IgD-negative memory B cell (primary cell): ENCODE measurements around the gene SHLD3. TPM values are rescaled to one million over a fixed set of nuclear protein-coding genes. Genes with fewer than 3 reads are reported as not detected.
"Not testable (repeated sequence)": the region's sequence is repeated elsewhere in the genome, so short reads cannot be mapped to it uniquely, and the experiment has no call there.

Experiments
- H3K27ac Mint-ChIP-seq, 3 donors: one replicate each; pipeline ENCODE4 v1.8.0; 2020 to 2022; ENCODE audit warnings: mild to moderate bottlenecking in 3 of 3, mixed read lengths in 3 of 3, moderate library complexity in 1 of 3
- H3K27me3 Mint-ChIP-seq: one replicate; pipeline ENCODE4 v1.8.0; 2021; ENCODE audit warnings: mixed read lengths
- H3K36me3 Mint-ChIP-seq: one replicate; pipeline ENCODE4 v1.8.0; 2020; ENCODE audit warnings: mild to moderate bottlenecking, mixed read lengths
- H3K4me1 Mint-ChIP-seq, 3 donors: one replicate each; pipeline ENCODE4 v1.8.0; 2020 to 2022; ENCODE audit warnings: mixed read lengths in 3 of 3, mild to moderate bottlenecking in 1 of 3
- H3K4me3 Mint-ChIP-seq, 4 donors: one replicate each; pipeline ENCODE4 v1.8.0; 2020 to 2022; ENCODE audit warnings: mild to moderate bottlenecking in 4 of 4, mixed read lengths in 4 of 4, moderate library complexity in 3 of 4
- H3K9me3 Mint-ChIP-seq, 3 donors: one replicate each; pipeline ENCODE4 v1.8.0; 2020 to 2021; ENCODE audit warnings: mixed read lengths in 3 of 3, mild to moderate bottlenecking in 1 of 3
- polyA plus RNA-seq: library from polyadenylated mRNA; unstranded; fragments of 300-500 nt; fragmentation: Illumina TruSeq; gene quantifications from one replicate; pipeline ENCODE4 v1.2.3, GENCODE V29; 2021

The SHLD3 gene
- polyA plus RNA-seq = 5.1 TPM

DNA sequence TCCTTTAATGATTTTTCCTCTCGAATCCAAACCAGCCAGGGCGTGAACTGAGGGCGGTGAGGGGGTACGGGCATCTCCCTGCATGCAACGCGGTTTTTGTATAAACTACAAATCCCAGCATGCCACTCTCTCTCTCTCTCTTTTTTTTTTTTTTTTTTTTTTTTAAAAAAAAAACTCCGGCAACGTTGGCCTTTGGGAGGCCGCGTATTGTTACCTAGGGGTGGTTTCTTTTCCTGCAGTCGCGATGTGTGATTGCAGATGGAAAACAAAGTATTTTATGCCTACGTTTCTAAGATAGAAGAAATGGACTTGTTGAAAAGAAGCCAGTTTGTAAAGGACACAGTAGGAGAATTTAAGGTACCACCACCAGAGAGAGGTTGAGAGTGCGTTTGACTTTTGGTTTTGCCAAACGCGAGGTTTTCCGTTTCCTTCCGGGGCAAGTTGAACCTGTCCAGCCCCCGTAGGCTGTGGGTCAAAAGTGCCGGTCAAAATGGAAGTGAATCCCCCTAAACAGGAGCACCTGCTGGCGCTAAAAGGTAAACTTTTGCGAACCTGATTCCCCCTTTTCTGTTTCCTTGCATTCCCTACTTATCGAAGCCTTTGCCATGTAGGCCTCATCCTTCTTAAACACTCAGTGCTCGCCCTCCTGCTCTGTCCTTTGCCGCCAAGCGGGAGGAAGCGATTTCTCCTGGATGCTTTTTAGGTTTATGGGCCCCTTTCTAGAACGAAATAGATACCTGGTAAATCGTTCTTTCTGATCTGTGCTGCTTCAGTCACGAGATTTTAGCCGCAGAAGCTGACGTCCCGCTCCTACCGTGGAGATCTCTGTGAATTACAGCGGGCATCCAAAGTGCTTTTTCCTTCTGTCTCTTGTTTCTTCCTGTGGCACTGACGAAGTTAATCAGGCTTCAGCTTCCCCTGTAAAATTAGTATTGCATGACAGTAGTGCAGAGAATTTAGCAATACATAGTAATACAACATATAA lies at the start of gene SHLD3, which contains the start of gene TRAPPC13:
SHLD3 (plus strand) TSS at position 457 of the 985 bp plus-strand sequence. CDS start 4,561 bp downstream, outside the sequence.
TRAPPC13 (plus strand) TSS at position 457 of the 985 bp plus-strand sequence; CDS start at position 491, 34 bp downstream.
- H3K27me3 Mint-ChIP-seq = no peaks in the 10 kb centered on the region
- peaks cover 22 to 34% (median 33%) of the 10 kb centered on the region in 3 donors for H3K4me1 Mint-ChIP-seq
- H3K27ac Mint-ChIP-seq = peak within 1 kb of the TSS; percentile 98 to 100 (median 99)
- H3K9me3 Mint-ChIP-seq = no peaks in the 10 kb centered on the region
- peak within 1 kb of the TSS; percentile 98 to 100 (median 98) for H3K4me3 Mint-ChIP-seq
- peaks cover 6% of the 10 kb centered on the region for H3K36me3 Mint-ChIP-seq

DNA sequence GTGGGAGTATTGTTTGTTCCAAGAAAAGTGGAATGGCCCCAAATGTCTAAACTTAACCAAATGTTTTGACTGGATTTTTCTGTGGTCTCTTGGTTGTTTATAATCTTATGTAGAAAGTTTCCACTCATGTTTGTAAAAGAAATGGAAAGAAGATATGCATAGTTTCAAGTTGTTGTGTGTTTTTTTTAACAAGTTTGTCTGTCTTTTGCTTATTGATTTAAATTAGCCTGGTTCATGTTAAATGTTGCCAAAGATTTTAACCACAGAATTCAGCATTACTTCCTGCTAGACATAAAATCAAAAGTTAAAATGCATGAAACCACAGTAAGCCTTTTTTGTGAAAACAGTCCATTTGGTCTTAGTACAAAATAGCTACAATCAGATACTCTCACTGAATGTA lies 47.7 kb upstream of the SHLD3 start:
- H3K4me1 Mint-ChIP-seq = peaks cover 0 to 14% (median 3%) of the 10 kb centered on the region in 3 donors
- H3K9me3 Mint-ChIP-seq = no peaks in the 10 kb centered on the region
- peaks cover 7% of the 10 kb centered on the region for H3K36me3 Mint-ChIP-seq
- H3K27me3 Mint-ChIP-seq = no peaks in the 10 kb centered on the region
- no peak overlapping the region for H3K4me3 Mint-ChIP-seq
- no peak overlapping the region for H3K27ac Mint-ChIP-seq

GRCh38 chr5:65588694-65589093 lies 36.1 kb upstream of the SHLD3 start:
- no peaks in the 10 kb centered on the region for H3K27me3 Mint-ChIP-seq
- no peak overlapping the region for H3K4me3 Mint-ChIP-seq
- H3K27ac Mint-ChIP-seq = no peak overlapping the region
- no peaks in the 10 kb centered on the region for H3K9me3 Mint-ChIP-seq
- no peaks in the 10 kb centered on the region for H3K4me1 Mint-ChIP-seq
- no peaks in the 10 kb centered on the region for H3K36me3 Mint-ChIP-seq

- not testable (repeated sequence) for H3K4me1 Mint-ChIP-seq, H3K27me3 Mint-ChIP-seq, H3K4me3 Mint-ChIP-seq, H3K9me3 Mint-ChIP-seq, H3K27ac Mint-ChIP-seq
- peaks cover 25% of the 10 kb centered on the region for H3K36me3 Mint-ChIP-seq
Observed at GRCh38 chr5:65601761-65602160, 23.1 kb upstream of the SHLD3 start.

DNA sequence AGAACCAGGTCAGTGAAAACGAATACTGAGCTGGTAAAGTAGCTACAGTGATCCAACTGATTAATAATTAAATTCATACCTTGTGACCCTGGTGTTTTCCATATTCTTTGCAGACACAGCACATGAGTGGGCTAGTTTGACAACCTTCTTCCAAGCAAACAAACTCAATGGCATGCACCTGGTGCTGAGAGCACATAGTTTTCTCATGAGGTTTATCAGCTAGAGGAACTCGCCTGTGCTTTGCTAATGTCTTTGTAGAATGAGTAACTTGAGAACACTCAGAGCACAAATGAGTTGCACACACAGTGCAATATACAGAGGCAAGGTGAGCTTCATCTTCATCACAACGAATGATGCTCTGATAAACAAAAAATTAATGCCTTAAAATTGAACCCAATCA lies 13.3 kb upstream of the SHLD3 start:
- H3K4me1 Mint-ChIP-seq = peaks cover 4 to 5% (median 4%) of the 10 kb centered on the region in 3 donors
- no peaks in the 10 kb centered on the region for H3K9me3 Mint-ChIP-seq
- H3K36me3 Mint-ChIP-seq = peaks cover 10% of the 10 kb centered on the region
- H3K4me3 Mint-ChIP-seq = no peak overlapping the region
- H3K27me3 Mint-ChIP-seq = no peaks in the 10 kb centered on the region
- H3K27ac Mint-ChIP-seq = no peak overlapping the region

- Mint-ChIP-seq H3K9me3 (no peaks in the 10 kb centered on the region), H3K27ac (no peak overlapping the region), H3K4me1 (peaks cover 3 to 5% (median 4%) of the 10 kb centered on the region in 3 donors), H3K27me3 (no peaks in the 10 kb centered on the region), H3K36me3 (peaks cover 7% of the 10 kb centered on the region), H3K4me3 (no peak overlapping the region)
Observed at GRCh38 chr5:65612298-65612907, 12.4 kb upstream of the SHLD3 start.

- H3K4me3 Mint-ChIP-seq = no peak overlapping the region
- no peaks in the 10 kb centered on the region for H3K36me3 Mint-ChIP-seq
- H3K27me3 Mint-ChIP-seq = no peaks in the 10 kb centered on the region
- H3K9me3 Mint-ChIP-seq = no peaks in the 10 kb centered on the region
- peak overlapping the region in 1 of 3 donors; percentile 64 for H3K27ac Mint-ChIP-seq
- peaks cover 19 to 36% (median 23%) of the 10 kb centered on the region in 3 donors for H3K4me1 Mint-ChIP-seq
Observed at GRCh38 chr5:65620021-65620420, 4.8 kb upstream of the SHLD3 start.

DNA sequence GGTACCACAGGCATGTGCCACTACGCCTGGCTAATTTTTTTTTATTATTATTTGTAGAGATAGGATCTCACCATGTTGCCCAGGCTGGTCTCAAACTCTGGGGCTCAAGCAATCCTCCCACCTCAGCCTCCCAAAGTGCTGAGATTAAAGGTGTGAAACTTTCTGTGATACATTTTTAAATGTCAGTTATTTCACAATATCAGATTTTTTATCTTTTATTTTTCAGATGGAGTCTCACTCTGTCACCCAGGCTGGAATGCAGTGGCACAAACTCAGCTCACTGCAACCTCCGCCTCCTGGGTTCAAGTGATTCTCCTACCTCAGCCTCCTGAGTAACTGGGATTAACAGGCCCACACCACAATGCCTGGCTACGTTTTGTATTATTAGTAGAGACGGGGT lies 2.9 kb upstream of the SHLD3 start:
- peak overlapping the region in 2 of 4 donors; percentile 18 to 98 for H3K4me3 Mint-ChIP-seq
- not testable (repeated sequence) for H3K9me3 Mint-ChIP-seq, H3K36me3 Mint-ChIP-seq, H3K27me3 Mint-ChIP-seq
- peaks cover 26 to 42% (median 32%) of the 10 kb centered on the region in 3 donors for H3K4me1 Mint-ChIP-seq
- H3K27ac Mint-ChIP-seq = peak overlapping the region in 1 of 3 donors; percentile 99

DNA sequence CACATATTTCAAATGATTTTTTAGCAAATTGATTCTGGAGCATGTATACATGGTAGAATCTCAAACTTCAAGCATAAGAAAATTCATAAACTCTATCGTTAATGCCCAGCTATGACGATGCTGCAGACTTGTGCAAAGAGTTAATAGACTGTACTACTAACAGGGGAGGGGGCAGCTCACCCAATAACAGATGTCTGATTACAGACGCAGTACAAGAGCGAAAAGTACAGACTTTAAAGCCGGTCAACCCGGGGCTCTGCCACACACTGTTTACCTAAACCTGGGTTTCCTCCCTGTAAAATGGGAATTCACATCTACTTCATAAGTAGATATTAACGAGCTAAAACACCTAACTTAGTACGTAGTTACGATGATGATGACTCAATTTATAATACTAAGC lies 1.3 kb upstream of the SHLD3 start:
- Mint-ChIP-seq H3K27me3 (no peaks in the 10 kb centered on the region), H3K4me3 (peak overlapping the region; percentile 98 to 100 (median 98)), H3K4me1 (peaks cover 24 to 36% (median 35%) of the 10 kb centered on the region in 3 donors), H3K36me3 (no peaks in the 10 kb centered on the region), H3K27ac (peak overlapping the region; percentile 98 to 100 (median 99)), H3K9me3 (no peaks in the 10 kb centered on the region)

- peak within 1 kb of the TSS; percentile 98 to 100 (median 98) for H3K4me3 Mint-ChIP-seq
- peak within 1 kb of the TSS; percentile 98 to 100 (median 99) for H3K27ac Mint-ChIP-seq
- peaks cover 22 to 33% (median 32%) of the 10 kb centered on the region in 3 donors for H3K4me1 Mint-ChIP-seq
- H3K27me3 Mint-ChIP-seq = no peaks in the 10 kb centered on the region
- no peaks in the 10 kb centered on the region for H3K36me3 Mint-ChIP-seq
- no peaks in the 10 kb centered on the region for H3K9me3 Mint-ChIP-seq
Observed at GRCh38 chr5:65624025-65624570, 729 bp upstream of the SHLD3 start, which contains the start of gene TRIM23. TSS of gene TRIM23 (minus strand) at chr5:65624333. CDS start at chr5:65624274, 59 bp downstream.

GRCh38 chr5:65625743-65626142 lies 916 bp downstream of the SHLD3 start:
- H3K9me3 Mint-ChIP-seq = no peaks in the 10 kb centered on the region
- H3K4me1 Mint-ChIP-seq = peaks cover 22 to 34% (median 33%) of the 10 kb centered on the region in 3 donors
- H3K27me3 Mint-ChIP-seq = no peaks in the 10 kb centered on the region
- H3K4me3 Mint-ChIP-seq = peak overlapping the region; percentile 98 to 100 (median 98)
- peaks cover 7% of the 10 kb centered on the region for H3K36me3 Mint-ChIP-seq
- peak overlapping the region; percentile 80 to 99 (median 98) for H3K27ac Mint-ChIP-seq

GRCh38 chr5:65630981-65631380 lies 6.2 kb downstream of the SHLD3 start:
- Mint-ChIP-seq H3K27me3 (no peaks in the 10 kb centered on the region), H3K4me1 (peaks cover 2 to 11% (median 4%) of the 10 kb centered on the region in 3 donors), H3K27ac (no peak overlapping the region), H3K36me3 (peaks cover 9% of the 10 kb centered on the region), H3K9me3 (no peaks in the 10 kb centered on the region), H3K4me3 (no peak overlapping the region)

- H3K27ac Mint-ChIP-seq = no peak overlapping the region
- H3K36me3 Mint-ChIP-seq = peaks cover 11% of the 10 kb centered on the region
Observed at GRCh38 chr5:65640240-65640639, 15.4 kb downstream of the SHLD3 start.

GRCh38 chr5:65646938-65647337 lies 22.1 kb downstream of the SHLD3 start:
- H3K4me3 Mint-ChIP-seq = no peak overlapping the region
- peaks cover 2% of the 10 kb centered on the region for H3K36me3 Mint-ChIP-seq
- H3K9me3 Mint-ChIP-seq = no peaks in the 10 kb centered on the region
- no peaks in the 10 kb centered on the region for H3K27me3 Mint-ChIP-seq
- peaks cover 0 to 4% (median 1%) of the 10 kb centered on the region in 3 donors for H3K4me1 Mint-ChIP-seq
- no peak overlapping the region for H3K27ac Mint-ChIP-seq

More at GRCh38 chr5:65640240-65640639, 15.4 kb downstream of the SHLD3 start:
- Mint-ChIP-seq H3K27me3 (no peaks in the 10 kb centered on the region), H3K4me1 (peaks cover 0 to 1% (median 0%) of the 10 kb centered on the region in 3 donors), H3K4me3 (no peak overlapping the region), H3K9me3 (no peaks in the 10 kb centered on the region)

GRCh38 chr5:65647941-65648340 lies 23.1 kb downstream of the SHLD3 start:
- peak overlapping the region in 1 of 3 donors; percentile 27 for H3K27ac Mint-ChIP-seq
- no peaks in the 10 kb centered on the region for H3K9me3 Mint-ChIP-seq
- H3K4me1 Mint-ChIP-seq = peaks cover 0 to 3% (median 1%) of the 10 kb centered on the region in 3 donors
- peaks cover 2% of the 10 kb centered on the region for H3K36me3 Mint-ChIP-seq
- H3K27me3 Mint-ChIP-seq = no peaks in the 10 kb centered on the region
- no peak overlapping the region for H3K4me3 Mint-ChIP-seq
